Subcutaneous adipose tissue (tissue), 4 donors: Measurements from ENCODE around the gene SCG5. TPM values are rescaled to one million over a fixed set of nuclear protein-coding genes. Genes with fewer than 3 reads are reported as not detected.

ENCODE experiments used
- CTCF ChIP-seq: fragments of 450-650 bp; IDR thresholded peaks from one replicate; pipeline ENCODE4 v1.5.1; 2016; ENCODE audit warnings: low read depth, mild to moderate bottlenecking, control low read depth, antibody characterized with exemption, moderate library complexity
- total RNA-seq, 4 donors: library from RNA; depleted of rRNA; stranded (reverse); fragments of >200 nt; gene quantifications; one replicate each; pipeline ENCODE4 v1.1.0, GENCODE V29; 2016

SCG5 gene
- total RNA-seq, 4 donors from 2014 or later = 2.9 TPM; not detected in 3

GRCh38 chr15:32715276-32715675 is 73.8 kb downstream of the SCG5 start:
- no peak for TF ChIP-seq CTCF

GRCh38 chr15:32716216-32716914 is 74.9 kb downstream of the SCG5 start:
- TF ChIP-seq CTCF = no peak

GRCh38 chr15:32716915-32717425 is 75.5 kb downstream of the SCG5 start:
- TF ChIP-seq CTCF = no peak

GRCh38 chr15:32717426-32718226 is 76.1 kb downstream of the SCG5 start, which contains the start of gene GREM1:
GREM1 (plus strand) TSS chr15:32718004; CDS start chr15:32730691, 12,687 bp downstream.
- TF ChIP-seq CTCF = no peak

- no peak for TF ChIP-seq CTCF
Measured at GRCh38 chr15:32718227-32718820, 76.8 kb downstream of the SCG5 start.

GRCh38 chr15:32718821-32719716 is 77.6 kb downstream of the SCG5 start:
- TF ChIP-seq CTCF = no peak
